HG03457 (cell line): Measurements from ENCODE around the gene BRAF.
"Not testable (repeated sequence)": the region's sequence is repeated elsewhere in the genome, so short reads cannot be mapped to it uniquely, and the experiment has no call there.

ENCODE experiments used
- ATAC-seq: cut with Tn5 transposase; IDR thresholded peaks from one replicate; pipeline ENCODE4 v1.9.1; 2021; ENCODE audit warnings: moderate number of reproducible peaks; ENCODE audit not compliant: unreplicated experiment

BRAF gene

GRCh38 chr7:140684066-140684950, 240.4 kb downstream of the BRAF start:
- ATAC-seq, result no peak

DNA sequence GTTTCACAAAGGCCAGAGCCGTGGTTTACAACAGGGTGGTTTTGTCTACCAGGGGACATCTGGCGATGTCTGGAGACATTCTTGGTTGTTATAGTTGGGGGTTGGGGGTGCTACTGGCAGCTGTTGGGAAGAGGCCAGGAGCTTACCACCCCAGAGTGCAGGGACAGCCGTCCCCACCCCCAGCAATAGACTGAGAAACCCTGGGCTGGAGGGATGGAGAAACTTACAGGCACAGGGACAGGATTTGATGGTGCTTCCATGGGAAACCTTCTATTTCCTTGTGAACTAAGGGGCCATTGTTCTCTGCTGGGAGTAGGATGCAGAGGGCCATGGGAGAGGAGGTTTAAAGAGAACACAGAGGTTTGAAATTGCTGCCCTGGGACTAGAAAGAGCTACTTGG, 241.1 kb downstream of the BRAF start:
- no peak for ATAC-seq

- ATAC-seq, result no peak
These were observed 243.0 kb downstream of the BRAF start for GRCh38 chr7:140681766-140682165.

DNA sequence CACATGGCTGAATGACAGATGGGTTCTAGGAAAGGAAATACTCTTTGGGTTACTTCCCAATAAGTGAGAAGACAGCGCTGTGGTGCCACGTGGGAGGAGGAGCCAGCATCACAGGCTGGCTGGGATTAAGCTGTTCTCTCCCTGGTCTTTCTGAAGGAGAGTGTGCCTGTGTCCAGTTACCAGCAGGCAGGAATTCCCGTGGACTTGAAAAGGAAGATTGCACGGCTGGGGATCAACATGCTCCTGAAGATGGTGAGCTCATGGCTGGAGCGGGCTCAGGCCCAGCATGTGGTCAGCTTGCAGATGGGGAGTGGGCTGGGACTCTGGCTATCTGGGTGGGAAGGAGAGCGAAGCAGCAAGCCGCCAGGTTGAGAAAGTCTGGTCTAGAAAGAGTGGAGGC, 243.8 kb downstream of the BRAF start:
- no peak for ATAC-seq

GRCh38 chr7:140679186-140679585, 245.5 kb downstream of the BRAF start:
- ATAC-seq, result no peak

DNA sequence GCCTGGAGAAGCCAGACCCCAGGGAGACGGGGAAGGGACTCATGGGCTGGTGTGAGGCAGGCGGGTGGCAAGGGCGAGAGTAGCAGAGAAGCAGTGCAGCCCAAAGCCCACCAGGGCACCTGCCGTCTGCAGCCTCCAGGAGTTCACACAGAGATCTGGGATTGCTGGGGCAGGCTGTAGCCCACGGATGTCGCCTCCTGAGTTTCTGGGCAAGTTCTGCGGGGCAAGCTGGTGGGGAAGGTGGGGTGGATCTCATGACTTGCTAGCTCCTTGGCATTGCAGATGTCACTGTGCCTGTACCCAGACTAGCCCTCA, 246.0 kb downstream of the BRAF start:
- no peak for ATAC-seq

GRCh38 chr7:140678081-140678815, 246.5 kb downstream of the BRAF start:
- no peak for ATAC-seq

- ATAC-seq, result no peak
These were observed 247.2 kb downstream of the BRAF start for GRCh38 chr7:140677496-140677895.

DNA sequence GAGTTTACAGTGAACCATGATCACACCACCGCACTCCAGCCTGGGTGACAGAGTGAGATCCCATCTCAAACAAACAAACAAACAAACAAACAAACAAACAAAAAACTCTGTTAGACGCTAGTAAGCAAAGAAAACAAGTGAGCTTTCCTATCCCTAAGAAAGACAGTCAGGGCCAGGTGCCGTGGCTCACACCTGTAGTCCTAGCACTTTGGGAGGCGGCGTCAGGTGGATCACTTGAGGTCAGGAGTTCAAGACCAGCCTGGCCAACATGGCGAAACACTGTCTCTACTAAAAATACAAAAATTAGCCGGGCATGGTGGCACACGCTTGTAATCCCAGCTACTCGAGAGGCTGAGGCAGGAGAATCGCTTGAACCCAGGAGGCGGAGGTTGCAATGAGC, 247.8 kb downstream of the BRAF start:
- not testable (repeated sequence) for ATAC-seq

DNA sequence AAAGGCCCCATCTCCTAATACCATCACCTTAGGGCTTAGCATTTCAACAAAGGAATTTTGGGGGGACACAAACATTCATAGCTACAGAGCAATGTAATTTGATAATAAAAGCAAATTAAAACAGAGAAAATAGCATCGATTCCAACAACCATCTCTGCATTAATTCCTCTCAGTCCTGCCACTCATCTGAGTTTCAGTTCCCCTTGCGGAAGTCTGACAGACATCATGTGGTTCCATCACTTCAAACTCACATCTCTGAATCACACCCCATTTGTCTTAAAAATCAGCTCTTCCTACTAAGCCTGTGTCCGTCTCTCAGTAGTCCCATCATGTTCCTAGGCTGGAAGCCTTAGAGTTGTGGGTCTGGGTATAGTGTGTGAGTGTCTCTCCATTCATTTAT, 248.4 kb downstream of the BRAF start:
- peak; percentile 37 for ATAC-seq

DNA sequence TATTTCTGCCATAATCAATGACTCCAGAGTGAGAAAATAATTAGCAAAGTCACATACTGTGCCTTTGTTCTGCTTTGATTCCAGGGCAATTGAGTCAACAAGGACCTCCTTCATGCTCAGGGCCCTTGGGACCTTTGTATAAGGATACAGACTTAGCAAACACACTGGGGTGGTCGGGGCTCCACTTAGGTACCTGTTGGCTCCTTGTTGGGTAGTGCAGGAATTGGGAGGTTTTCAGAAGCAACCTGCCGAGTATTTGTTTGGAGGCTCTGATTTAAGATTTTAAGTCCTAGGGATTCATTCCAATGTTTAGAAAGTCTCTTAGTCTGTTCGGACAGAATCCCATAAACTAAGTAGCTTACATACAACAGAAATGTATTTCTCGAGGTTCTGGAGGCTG, 249.0 kb downstream of the BRAF start:
- no peak for ATAC-seq

DNA sequence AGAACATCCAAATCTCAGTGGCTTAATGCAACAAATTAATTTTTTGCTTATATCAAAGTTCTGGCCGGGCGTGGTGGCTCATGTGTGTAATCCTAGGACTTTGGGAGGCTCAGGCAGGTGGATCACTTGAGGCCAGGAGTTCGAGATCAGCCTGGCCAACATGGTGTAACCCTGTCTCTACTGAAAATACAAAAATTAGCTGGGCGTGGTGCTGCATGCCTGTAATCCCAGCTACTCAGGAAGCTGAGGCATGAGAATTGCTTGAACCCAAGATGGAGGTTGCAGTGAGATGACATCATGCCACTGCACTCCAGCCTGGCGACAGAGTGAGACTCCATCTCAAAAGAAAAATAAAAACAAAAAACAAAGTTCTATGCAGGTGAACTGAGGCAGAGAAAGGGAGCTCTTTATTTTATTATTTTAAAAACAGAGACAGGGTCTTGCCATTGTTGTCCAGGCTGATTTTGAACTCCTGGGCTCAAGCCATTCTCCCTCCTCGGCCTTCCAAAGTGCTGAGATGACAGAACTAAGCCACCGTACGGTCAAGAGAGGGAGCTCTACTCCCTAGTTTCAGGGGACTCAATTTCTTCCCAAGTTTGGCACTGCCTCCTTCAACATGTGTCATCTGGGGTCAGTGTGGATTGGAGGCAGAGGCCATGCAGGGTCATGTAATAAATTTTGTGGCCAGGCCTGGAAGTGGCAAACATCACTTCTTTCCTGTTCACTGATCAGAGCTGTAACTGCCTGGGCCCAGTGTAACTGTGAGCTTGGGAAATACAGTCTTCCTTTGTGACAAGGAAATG, 249.6 kb downstream of the BRAF start:
- no peak for ATAC-seq

DNA sequence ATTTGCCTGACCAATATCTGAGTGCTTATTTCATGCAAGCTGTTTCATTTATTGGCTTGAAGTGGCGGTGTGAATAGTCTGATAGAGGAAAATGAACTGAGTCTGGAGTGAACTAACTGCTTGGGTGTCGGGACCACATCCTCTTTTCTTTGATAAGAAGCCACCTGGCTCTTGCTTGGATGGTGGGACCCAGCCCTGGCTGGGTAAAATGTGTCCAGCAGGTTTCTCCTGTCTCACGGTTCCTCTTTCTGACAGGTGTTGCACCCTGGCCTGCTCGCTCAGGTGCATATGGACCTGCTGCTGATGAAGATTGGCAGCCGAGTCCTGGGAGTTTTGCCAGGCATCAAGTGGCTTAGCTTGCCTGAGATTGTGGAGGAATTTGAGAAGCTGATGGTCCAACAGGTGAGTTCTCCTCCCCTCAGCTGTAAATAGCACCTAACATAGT, 250.4 kb downstream of the BRAF start:
- ATAC-seq, result no peak

DNA sequence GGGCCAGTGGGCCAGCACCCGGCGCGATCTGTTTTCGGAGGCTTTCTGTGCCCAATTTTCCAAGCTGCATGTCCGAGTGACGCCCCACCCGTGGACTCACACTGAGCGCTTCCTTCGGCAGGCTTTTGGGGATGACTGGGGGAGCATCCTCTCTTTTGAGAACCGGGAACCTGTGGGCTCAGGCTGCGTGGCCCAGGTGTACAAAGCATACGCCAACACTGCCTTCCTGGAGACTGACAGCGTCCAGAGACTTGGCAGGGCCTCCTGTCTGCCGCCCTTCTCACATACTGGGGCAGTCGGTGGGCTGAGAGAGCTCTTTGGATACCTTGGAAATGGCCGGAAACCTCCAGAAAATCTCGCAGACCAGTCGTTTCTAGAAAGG, 251.0 kb downstream of the BRAF start:
- ATAC-seq, result no peak

DNA sequence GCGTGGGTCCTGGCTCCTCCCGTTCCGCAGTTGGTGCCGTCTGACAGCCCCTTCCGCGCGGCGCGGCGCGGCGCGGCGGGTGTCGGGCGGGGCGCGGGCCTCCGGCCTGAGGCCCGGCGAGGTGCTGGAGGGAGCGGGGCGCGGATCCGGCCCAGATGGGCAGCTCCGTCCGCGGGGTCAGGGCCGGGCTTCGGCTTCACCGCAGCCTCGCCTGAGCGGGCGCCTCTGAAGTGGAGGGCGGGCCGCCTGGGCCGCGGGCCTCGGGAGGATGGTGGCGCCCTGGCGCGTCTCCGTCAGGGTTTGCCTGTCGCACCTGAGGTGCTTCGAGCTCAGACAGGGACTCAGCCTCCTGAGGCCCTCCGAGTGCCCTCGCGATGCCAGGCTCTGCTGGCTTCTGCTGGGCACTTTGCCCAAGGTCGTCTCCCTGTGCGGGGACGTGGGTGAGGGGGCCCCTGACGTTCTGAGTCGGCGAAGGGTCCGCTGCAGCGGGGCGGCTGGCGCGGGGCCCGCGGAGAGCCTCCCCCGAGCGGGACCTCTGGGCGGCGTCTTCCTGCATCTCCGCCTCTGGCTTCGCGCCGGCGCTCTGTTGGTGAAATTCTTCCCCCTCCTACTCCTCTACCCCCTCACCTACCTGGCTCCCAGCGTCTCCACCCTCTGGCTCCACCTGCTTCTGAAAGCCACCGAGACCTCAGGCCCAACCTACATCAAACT, 251.5 kb downstream of the BRAF start:
- peak; percentile 34 for ATAC-seq

DNA sequence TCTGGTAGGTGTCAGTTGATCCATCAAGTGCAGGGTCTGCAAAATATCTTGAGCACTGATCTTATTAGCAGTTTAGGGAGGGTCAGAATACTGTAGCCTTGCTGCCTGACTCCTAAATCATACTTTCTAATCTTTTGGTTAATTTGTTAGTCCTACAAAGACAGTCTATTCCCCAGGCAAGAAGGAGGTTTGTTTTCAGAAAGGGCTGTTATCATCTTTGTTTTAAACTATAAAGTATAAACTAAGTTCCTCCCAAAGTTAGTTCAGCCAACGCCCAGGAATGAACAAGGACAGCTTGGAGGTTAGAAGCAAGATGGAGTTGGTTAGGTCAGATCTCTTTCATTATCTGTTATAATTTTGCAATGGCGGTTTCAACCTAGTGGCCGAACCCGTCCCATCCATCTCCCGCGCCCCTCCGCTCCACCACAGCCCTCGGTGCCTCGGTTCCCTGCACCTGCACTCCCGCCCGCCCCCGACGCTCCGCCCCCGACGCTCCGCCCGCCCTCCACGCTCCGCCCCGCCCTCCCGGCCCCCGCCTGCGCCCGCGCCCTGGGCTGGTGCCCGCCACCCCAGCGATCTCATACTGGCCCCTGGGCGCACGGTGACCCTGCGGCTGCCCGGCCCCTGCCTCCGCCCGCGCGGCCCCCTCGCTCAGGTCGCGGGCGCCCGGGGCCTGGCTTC, 252.2 kb downstream of the BRAF start, which contains the start of gene ADCK2:
Gene ADCK2, plus strand, starts transcription at position 564 of the 681 bp plus-strand sequence. CDS start 386 bp downstream, outside the sequence.
- peak; percentile 33 for ATAC-seq

GRCh38 chr7:140671966-140672365, 252.8 kb downstream of the BRAF start:
- ATAC-seq, result no peak

- no peak for ATAC-seq
These were observed 254.3 kb downstream of the BRAF start for GRCh38 chr7:140670343-140670935.

DNA sequence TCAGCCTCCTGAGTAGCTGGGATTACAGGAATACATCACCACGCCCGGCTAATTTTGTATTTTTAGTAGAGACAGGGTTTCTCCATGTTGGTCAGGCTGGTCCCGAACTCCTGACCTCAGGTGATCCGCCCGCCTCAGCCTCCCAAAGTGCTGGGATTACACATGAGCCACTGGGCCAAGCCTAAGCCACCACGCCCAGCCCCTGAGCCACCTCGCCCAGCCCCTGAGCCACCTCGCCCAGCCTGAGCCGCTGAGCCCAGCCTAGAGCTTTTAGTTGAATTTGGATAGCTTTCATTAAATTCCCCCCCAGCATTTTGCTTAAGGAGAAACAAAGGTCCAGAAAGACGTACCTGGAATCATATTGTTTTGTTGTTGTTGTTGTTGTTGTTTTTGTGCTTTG, 254.9 kb downstream of the BRAF start:
- ATAC-seq, result not testable (repeated sequence)

GRCh38 chr7:140669352-140669751, 255.4 kb downstream of the BRAF start:
- no peak for ATAC-seq
